Fibroblast of gingiva (primary cell): ENCODE data around the gene SCML2.
"Not testable (repeated sequence)": the region's sequence is repeated elsewhere in the genome, so short reads cannot be mapped to it uniquely, and the experiment has no call there.

Experiments used
- DNase-seq: peaks from one replicate; pipeline ENCODE4 v3.0.0-alpha.2; 2011; ENCODE audit warnings: low read depth

Gene SCML2

DNA sequence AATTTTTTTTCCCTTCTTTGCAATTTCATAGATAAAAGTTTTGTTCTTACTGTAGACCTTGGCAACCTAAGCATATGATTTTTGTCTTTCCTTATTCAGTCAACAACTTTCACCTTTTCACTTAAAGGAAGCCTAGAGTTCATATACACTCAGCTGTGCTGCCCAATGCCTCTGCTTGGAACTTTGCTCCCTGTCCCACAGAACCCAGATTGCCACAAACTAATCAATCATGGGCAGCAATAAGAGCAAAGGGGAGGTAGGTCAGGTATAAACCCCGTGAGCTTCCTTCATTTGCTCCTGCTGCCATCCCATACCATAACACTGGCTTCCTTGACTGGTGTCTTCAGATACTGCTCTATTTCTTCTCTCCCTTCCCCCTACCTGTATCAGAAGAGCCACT is 82.8 kb downstream of the SCML2 start:
- DNase-seq = no peak

DNA sequence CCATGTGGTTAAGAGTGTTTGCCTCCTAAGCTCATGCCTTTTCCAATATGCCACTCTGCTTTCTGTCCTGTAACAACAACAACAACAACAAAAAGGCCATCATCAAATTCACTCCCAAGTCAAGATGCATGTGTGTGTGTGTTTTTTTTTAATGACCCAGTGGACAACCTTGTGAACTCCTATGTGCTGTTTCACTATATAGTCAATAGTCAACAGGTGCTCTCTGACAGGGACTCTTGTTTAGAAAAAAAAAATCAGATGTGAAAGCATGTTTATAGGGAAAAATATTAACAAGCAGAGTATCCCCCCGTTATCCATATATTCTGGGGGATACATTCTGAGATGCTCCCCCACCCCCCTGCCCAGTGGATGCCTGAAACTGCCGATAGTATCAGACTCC is 83.2 kb downstream of the SCML2 start:
- DNase-seq = no peak

DNA sequence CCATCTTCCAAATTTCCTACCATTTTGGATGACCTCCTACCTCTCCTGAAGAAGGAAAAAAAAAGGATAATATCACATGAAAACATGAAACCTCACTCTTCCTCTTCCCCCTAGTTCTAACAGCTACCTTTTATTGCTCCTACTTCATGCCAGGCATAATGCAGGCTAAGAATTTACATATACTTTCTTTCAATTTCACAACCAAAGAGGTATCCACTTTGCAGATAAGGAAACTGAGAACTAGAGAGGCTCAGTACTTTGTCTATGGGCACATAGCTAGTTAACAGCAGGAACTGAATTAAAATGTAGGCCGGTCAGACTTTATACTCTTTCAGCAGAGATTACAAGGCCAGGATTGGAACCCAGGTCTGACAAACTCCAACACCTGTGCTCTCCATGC is 99.4 kb downstream of the SCML2 start:
- no peak for DNase-seq

DNA sequence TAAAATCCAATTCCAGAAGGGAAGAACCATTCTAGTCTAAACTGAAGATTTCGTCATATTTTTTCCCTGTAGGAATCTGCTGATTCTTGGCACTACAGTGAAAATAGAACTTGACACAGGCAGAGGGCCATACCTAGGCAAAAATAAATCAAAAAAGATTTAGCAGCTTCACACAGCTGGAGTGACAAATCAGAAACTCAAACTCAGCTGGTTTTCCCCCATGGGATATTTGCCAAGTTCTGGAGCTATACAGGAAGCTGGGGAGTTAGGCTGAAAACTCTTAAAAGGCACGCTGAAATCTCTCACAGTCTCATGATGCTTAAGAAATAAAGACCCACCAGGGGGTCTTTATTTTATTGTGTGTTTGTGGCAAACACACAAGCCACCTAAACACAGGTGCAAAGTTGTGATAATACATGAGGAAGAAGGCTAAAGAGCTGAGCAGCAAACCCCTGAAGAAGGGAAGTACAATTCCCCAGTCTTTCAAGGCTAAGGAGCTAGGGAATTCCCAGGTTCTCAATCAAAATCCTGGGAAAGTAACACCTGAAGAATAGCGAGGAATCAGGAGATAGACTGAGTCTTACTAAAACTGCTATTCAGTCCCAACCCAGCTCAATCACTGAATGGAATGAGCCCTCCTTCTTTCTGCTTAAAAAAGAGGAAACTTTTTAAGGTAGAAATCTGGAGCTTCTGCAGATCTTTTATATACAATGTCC is 101.7 kb downstream of the SCML2 start:
- no peak for DNase-seq

DNA sequence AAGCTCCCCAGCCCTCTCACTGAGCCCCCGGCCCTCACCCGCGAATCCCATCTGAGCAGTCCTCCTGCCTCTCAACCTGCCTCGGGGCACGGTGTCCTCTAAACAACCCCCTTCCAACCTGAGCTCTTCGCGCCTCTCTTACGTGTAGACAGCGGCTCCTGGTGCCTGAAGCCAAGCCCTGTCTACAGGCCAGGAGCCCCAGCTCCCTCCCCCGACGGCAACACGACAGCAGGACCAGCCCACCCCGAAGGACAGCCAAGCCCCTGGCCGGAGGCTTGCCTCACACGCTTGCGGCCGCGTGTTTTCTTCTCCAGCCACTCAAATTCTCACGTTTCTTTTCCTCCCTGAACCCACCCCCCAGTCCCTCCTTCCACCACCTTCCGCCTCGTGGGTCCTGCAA is 124.8 kb downstream of the SCML2 start:
- DNase-seq = not testable (repeated sequence)

DNA sequence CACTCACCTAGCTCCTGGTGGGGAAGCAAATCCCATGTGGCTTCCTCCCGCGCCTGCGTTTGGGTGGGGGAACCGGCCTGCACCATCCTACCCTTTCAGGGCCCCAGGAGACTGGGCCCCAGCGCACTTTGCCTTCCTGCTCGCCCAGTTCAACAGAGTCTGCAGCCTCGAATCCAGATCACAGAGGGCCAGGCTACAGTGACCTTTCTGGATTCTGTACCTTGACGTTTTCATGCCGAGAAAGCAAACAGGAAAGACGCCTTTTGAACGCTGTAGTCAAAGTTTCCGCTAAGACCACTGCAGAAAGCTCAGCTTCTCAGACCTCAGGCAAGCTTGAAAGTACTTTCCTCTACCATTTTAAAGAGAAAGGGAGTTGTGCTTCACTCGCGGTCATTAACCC is 126.4 kb downstream of the SCML2 start:
- DNase-seq = no peak

DNA sequence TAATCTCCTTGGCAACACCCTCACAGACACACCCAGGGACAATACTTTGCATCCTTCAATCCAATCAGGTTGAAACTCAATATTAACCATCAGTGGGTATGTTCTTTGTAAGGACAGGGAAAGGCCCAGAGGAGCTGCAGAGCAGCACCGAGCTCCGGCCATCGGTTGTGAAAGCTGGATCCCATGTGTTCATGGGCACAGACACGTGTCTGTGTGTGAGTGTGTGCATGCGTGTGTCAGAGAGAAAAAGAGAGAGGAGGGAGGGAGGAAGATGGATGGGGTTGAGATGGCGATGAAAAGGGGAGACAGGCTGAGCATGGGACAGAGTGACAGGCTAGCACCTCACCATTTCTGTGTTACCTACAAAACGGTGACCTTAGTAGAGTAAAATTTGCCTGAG is 127.0 kb downstream of the SCML2 start:
- no peak for DNase-seq

DNA sequence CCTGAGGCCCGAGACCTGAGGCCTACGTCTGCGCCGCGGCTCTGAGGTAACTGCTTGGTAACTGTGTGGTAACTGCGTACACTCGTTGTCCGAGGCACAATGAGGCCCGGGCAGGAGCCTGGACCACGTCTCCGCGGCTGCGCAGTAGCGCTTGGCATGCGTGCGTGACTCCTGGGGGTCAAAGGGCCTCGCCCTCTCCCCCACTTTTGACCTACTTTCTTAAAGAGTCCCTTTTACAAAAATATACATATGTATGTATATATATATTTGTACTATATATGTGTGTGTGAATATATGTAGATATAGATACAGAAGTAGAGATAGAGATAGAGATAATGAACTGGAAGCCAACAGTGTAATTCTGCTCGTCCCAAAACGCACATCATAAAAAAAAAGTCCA is 133.7 kb downstream of the SCML2 start, which contains the start of gene BEND2:
BEND2 (minus strand) TSS at position 101 of the 400 bp plus-strand sequence. CDS start 136 bp downstream, outside the sequence.
- no peak for DNase-seq

DNA sequence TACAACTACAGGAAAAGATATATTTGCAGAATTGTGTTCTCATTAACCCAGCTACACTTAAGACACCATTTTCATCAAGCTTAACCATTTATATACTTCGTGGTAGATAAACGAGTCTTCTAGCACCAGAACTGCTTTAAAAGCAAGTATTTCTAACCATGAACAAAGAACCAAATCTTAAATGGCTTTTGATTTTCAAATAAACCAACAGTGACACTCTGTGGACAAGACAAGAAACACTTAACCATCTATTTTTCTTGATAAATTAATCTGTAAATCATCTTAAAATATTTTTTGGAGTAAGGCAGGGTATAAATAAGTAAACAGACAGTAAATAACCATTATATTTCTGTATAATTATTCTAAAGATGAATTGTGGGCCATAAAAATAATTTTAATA is 144.0 kb downstream of the SCML2 start:
- DNase-seq = no peak

DNA sequence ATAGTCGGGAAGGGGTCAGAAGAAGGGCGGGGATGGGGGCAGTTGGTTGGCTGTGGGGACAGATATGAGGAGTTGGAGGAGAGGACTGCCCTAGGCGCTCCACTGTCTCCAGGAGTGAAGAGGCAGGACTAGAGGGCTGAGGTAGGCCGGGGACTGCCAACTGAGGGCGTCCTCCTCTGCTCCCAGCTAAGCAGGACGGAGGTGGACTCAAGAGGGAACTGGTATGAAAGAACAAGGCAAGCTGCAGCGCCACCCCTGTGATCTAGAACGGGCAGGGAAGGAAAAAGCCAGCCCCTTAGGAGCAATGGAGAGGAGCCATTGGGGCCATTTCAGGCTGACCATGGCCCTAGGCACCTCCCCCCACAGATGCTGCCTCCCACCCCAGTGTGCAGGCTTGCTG is 147.8 kb downstream of the SCML2 start:
- DNase-seq = no peak

DNA sequence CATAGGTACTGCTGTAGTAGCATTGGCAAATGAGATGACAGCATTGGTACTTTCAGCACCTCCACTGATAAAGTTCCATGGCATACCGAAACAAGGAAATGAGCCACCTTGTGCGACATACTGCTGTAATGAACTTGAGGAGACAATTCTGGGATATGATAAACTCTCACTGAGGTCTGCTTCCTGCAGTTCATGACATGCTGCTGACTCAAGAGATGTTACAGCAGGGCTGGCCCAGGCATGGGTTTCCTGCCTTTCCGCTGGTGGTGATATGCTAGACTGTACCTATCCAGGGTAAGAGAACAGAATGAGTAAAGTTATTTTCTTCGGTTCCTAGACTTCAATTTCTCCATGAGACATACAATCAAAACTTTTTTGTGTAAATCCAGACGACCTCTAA is 150.9 kb downstream of the SCML2 start:
- DNase-seq = no peak

DNA sequence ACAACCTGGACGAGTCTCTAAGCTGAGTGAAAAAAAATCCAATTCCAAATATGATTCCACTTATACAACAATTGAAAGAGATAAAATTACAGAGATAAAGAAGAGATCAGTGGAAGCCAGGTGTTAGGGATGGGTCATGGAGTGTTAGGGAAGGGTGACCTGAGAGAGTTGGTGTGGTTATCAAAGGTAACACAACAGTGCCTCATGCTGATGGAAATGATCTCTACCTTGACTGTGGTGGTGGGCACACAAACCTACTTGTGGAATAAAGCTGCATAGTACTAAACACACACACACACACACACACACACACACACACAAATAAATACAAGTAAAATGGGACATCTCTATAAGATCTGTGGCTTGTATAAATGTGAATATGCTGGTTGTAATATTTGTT is 159.8 kb downstream of the SCML2 start:
- no peak for DNase-seq
